HG03439 (cell line): ENCODE results near the gene NDUFB1.

Source experiments
- ATAC-seq: cut with Tn5 transposase; IDR thresholded peaks from one replicate; pipeline ENCODE4 v1.9.1; 2021; ENCODE audit warnings: mild to moderate bottlenecking, moderate library complexity; ENCODE audit not compliant: unreplicated experiment

The NDUFB1 gene

GRCh38 chr14:92099802-92100201 is 21.7 kb downstream of the NDUFB1 start:
- ATAC-seq = no peak

GRCh38 chr14:92093320-92093719 is 28.2 kb downstream of the NDUFB1 start:
- no peak for ATAC-seq

GRCh38 chr14:92088494-92088893 is 33.0 kb downstream of the NDUFB1 start:
- no peak for ATAC-seq

- ATAC-seq = no peak
These were observed 47.0 kb downstream of the NDUFB1 start for GRCh38 chr14:92074555-92074954.
